Effector memory CD8-positive, alpha-beta T cell (primary cell): ENCODE data around the gene CD82.
"Not testable (repeated sequence)": the region's sequence is repeated elsewhere in the genome, so short reads cannot be mapped to it uniquely, and the experiment has no call there.

ENCODE experiments used
- ATAC-seq: fragments of 150-1000 bp; cut with Tn5 transposase; replicated peaks from 2 replicates; pipeline ENCODE4 v1.10.0; 2021; ENCODE audit warnings: mild to moderate bottlenecking, moderate library complexity
- DNase-seq, 3 experiments: peaks; one replicate each; pipeline ENCODE4 v3.0.0; 2021
- H3K27ac Mint-ChIP-seq, 2 donors: one replicate each; pipeline ENCODE4 v1.8.0; 2022; ENCODE audit warnings: mild to moderate bottlenecking in 2 of 2, mixed read lengths in 2 of 2, moderate library complexity in 2 of 2
- H3K27me3 Mint-ChIP-seq, 2 donors: one replicate each; pipeline ENCODE4 v1.8.0; 2022; ENCODE audit warnings: mixed read lengths in 2 of 2
- H3K36me3 Mint-ChIP-seq: one replicate; pipeline ENCODE4 v1.8.0; 2022; ENCODE audit warnings: mild to moderate bottlenecking, moderate library complexity, mixed read lengths; ENCODE audit not compliant: insufficient read depth
- H3K4me1 Mint-ChIP-seq, 2 donors: one replicate each; pipeline ENCODE4 v1.8.0; 2022; ENCODE audit warnings: low read depth in 2 of 2, mixed read lengths in 2 of 2
- H3K4me3 Mint-ChIP-seq, 2 donors: one replicate each; pipeline ENCODE4 v1.8.0; 2022; ENCODE audit warnings: mild to moderate bottlenecking in 2 of 2, mixed read lengths in 2 of 2, moderate library complexity in 2 of 2
- H3K9me3 Mint-ChIP-seq, 2 donors: one replicate each; pipeline ENCODE4 v1.8.0; 2022; ENCODE audit warnings: mixed read lengths in 2 of 2

CD82 gene

GRCh38 chr11:44559207-44559939 lies 6.1 kb upstream of the CD82 start:
- peak overlapping the region in 1 of 2 donors; percentile 48 for H3K4me3 Mint-ChIP-seq
- H3K9me3 Mint-ChIP-seq, result no peaks in the 10 kb centered on the region
- DNase-seq (no peak), ATAC-seq (peak; percentile 39)
- H3K27ac Mint-ChIP-seq, result peak overlapping the region; percentile 35 to 55
- H3K36me3 Mint-ChIP-seq, result peaks cover 4% of the 10 kb centered on the region
- H3K4me1 Mint-ChIP-seq, result peaks cover 15 to 17% of the 10 kb centered on the region in 2 donors
- no peaks in the 10 kb centered on the region for H3K27me3 Mint-ChIP-seq

GRCh38 chr11:44559940-44560300 lies 5.5 kb upstream of the CD82 start:
- not testable (repeated sequence) for H3K4me3 Mint-ChIP-seq

GRCh38 chr11:44561275-44561805 lies 4.1 kb upstream of the CD82 start:
- ATAC-seq (no peak), DNase-seq (no peak)
- Mint-ChIP-seq H3K9me3 (no peaks in the 10 kb centered on the region), H3K36me3 (peaks cover 7% of the 10 kb centered on the region), H3K4me3 (no peak overlapping the region), H3K4me1 (peaks cover 25% of the 10 kb centered on the region in 2 donors), H3K27ac (peak overlapping the region; percentile 55 to 69), H3K27me3 (no peaks in the 10 kb centered on the region)

More at GRCh38 chr11:44559940-44560300, 5.5 kb upstream of the CD82 start:
- DNase-seq, ATAC-seq, H3K9me3 Mint-ChIP-seq, H3K27me3 Mint-ChIP-seq, H3K36me3 Mint-ChIP-seq: not testable (repeated sequence)
- peak overlapping the region; percentile 35 to 55 for H3K27ac Mint-ChIP-seq
- peaks cover 17 to 18% of the 10 kb centered on the region in 2 donors for H3K4me1 Mint-ChIP-seq

- Mint-ChIP-seq H3K36me3 (peaks cover 12% of the 10 kb centered on the region), H3K27me3 (no peaks in the 10 kb centered on the region), H3K9me3 (no peaks in the 10 kb centered on the region), H3K4me3 (no peak overlapping the region), H3K27ac (no peak overlapping the region), H3K4me1 (peaks cover 27 to 28% of the 10 kb centered on the region in 2 donors)
- DNase-seq (no peak), ATAC-seq (no peak)
Observed at GRCh38 chr11:44561964-44562734, 3.3 kb upstream of the CD82 start.

GRCh38 chr11:44562845-44563460 lies 2.5 kb upstream of the CD82 start:
- ATAC-seq, result no peak
- H3K4me1 Mint-ChIP-seq, result peaks cover 35 to 36% of the 10 kb centered on the region in 2 donors
- H3K9me3 Mint-ChIP-seq, result no peaks in the 10 kb centered on the region

GRCh38 chr11:44563711-44564110 lies 1.8 kb upstream of the CD82 start:
- peaks cover 15% of the 10 kb centered on the region for H3K36me3 Mint-ChIP-seq
- DNase-seq, result no peak

More at GRCh38 chr11:44562845-44563460, 2.5 kb upstream of the CD82 start:
- Mint-ChIP-seq H3K27ac (no peak overlapping the region), H3K27me3 (no peaks in the 10 kb centered on the region), H3K36me3 (peaks cover 15% of the 10 kb centered on the region), H3K4me3 (no peak overlapping the region)
- no peak for DNase-seq

GRCh38 chr11:44564166-44564565 lies 1.3 kb upstream of the CD82 start:
- no peak for DNase-seq
- H3K27me3 Mint-ChIP-seq, result no peaks in the 10 kb centered on the region
- peaks cover 38 to 42% of the 10 kb centered on the region in 2 donors for H3K4me1 Mint-ChIP-seq
- H3K4me3 Mint-ChIP-seq, result peak overlapping the region in 1 of 2 donors; percentile 86
- no peaks in the 10 kb centered on the region for H3K9me3 Mint-ChIP-seq
- H3K27ac Mint-ChIP-seq, result peak overlapping the region in 1 of 2 donors; percentile 97
- H3K36me3 Mint-ChIP-seq, result peaks cover 15% of the 10 kb centered on the region
- no peak for ATAC-seq

More at GRCh38 chr11:44563711-44564110, 1.8 kb upstream of the CD82 start:
- Mint-ChIP-seq H3K27me3 (no peaks in the 10 kb centered on the region), H3K9me3 (no peaks in the 10 kb centered on the region), H3K4me1 (peaks cover 40% of the 10 kb centered on the region in 2 donors), H3K4me3 (no peak overlapping the region), H3K27ac (no peak overlapping the region)
- no peak for ATAC-seq

GRCh38 chr11:44564670-44565210 lies 723 bp upstream of the CD82 start:
- H3K4me1 Mint-ChIP-seq, result peaks cover 38 to 45% of the 10 kb centered on the region in 2 donors
- DNase-seq, result no peak
- H3K4me3 Mint-ChIP-seq, result peak overlapping the region; percentile 86 to 87
- peak overlapping the region; percentile 95 to 97 for H3K27ac Mint-ChIP-seq
- H3K9me3 Mint-ChIP-seq, result no peaks in the 10 kb centered on the region
- no peaks in the 10 kb centered on the region for H3K27me3 Mint-ChIP-seq
- peaks cover 15% of the 10 kb centered on the region for H3K36me3 Mint-ChIP-seq
- ATAC-seq, result no peak

- no peak for ATAC-seq
- Mint-ChIP-seq H3K27me3 (no peaks in the 10 kb centered on the region), H3K9me3 (no peaks in the 10 kb centered on the region), H3K4me1 (peaks cover 43 to 50% of the 10 kb centered on the region in 2 donors), H3K36me3 (peaks cover 21% of the 10 kb centered on the region), H3K27ac (peak overlapping the region; percentile 95 to 97), H3K4me3 (peak overlapping the region; percentile 86 to 87)
- peak in 1 of 3 experiments; percentile 14 for DNase-seq
Observed at GRCh38 chr11:44565953-44566949, 788 bp downstream of the CD82 start.

GRCh38 chr11:44566952-44567875 lies 1.8 kb downstream of the CD82 start:
- peak overlapping the region; percentile 95 to 97 for H3K27ac Mint-ChIP-seq
- H3K9me3 Mint-ChIP-seq, result no peaks in the 10 kb centered on the region
- no peaks in the 10 kb centered on the region for H3K27me3 Mint-ChIP-seq
- DNase-seq (peak in 1 of 3 experiments; percentile 14), ATAC-seq (peak; percentile 7)
- peak overlapping the region; percentile 86 to 87 for H3K4me3 Mint-ChIP-seq
- H3K36me3 Mint-ChIP-seq, result peaks cover 20% of the 10 kb centered on the region
- peaks cover 51 to 54% of the 10 kb centered on the region in 2 donors for H3K4me1 Mint-ChIP-seq

GRCh38 chr11:44567876-44568256 lies 2.4 kb downstream of the CD82 start:
- ATAC-seq (no peak), DNase-seq (no peak)
- Mint-ChIP-seq H3K27ac (peak overlapping the region; percentile 95 to 97), H3K36me3 (peaks cover 21% of the 10 kb centered on the region), H3K9me3 (no peaks in the 10 kb centered on the region), H3K4me3 (peak overlapping the region; percentile 86 to 87), H3K27me3 (no peaks in the 10 kb centered on the region), H3K4me1 (peaks cover 56 to 60% of the 10 kb centered on the region in 2 donors)
